SU-DHL-6 (cell line): ENCODE results near the gene LRBA.

Source experiments
- EZH2phosphoT487 ChIP-seq: fragments of 200-600 bp; sonication (generic), shearing (Covaris generic); conservative IDR thresholded peaks from 2 replicates; pipeline ENCODE4 v1.6.1; 2018; ENCODE audit warnings: mild to moderate bottlenecking, antibody characterized with exemption, low read length, moderate library complexity, mixed read lengths
- TF ChIP-seq, protein P1 (sequence below): fragments of 200-600 bp; sonication (generic); IDR thresholded peaks from one replicate; pipeline ENCODE4 v1.5.1; 2017; ENCODE audit warnings: antibody characterized with exemption, mild to moderate bottlenecking, low read length, moderate library complexity; ENCODE audit not compliant: insufficient read depth, poor library complexity, severe bottlenecking

DNA sequence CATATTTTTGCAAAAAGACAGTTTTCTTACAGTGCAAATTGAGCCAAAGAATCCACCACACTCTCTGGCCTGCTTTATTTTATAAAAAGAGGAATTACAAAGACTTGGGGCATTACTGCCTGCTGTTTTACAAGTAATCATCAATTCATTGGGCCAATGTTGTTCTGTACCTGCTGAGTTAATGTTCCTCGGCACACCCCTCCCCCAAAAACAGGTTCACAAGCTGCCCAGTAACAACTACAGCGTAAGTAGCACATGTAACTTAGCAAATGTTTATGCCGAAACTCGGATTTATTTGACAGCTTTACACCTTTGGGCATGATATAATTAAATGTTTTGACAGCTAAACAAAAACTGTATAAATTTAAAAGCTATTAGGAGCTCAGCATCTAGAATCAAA lies 647.8 kb downstream of the LRBA start:
- TF ChIP-seq, protein P1, sequence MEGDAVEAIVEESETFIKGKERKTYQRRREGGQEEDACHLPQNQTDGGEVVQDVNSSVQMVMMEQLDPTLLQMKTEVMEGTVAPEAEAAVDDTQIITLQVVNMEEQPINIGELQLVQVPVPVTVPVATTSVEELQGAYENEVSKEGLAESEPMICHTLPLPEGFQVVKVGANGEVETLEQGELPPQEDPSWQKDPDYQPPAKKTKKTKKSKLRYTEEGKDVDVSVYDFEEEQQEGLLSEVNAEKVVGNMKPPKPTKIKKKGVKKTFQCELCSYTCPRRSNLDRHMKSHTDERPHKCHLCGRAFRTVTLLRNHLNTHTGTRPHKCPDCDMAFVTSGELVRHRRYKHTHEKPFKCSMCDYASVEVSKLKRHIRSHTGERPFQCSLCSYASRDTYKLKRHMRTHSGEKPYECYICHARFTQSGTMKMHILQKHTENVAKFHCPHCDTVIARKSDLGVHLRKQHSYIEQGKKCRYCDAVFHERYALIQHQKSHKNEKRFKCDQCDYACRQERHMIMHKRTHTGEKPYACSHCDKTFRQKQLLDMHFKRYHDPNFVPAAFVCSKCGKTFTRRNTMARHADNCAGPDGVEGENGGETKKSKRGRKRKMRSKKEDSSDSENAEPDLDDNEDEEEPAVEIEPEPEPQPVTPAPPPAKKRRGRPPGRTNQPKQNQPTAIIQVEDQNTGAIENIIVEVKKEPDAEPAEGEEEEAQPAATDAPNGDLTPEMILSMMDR: no peak
- no peak for TF ChIP-seq EZH2phosphoT487
